ENCODE data around the gene KRTAP4-3. TPM values are rescaled to one million over a fixed set of nuclear protein-coding genes. Genes with fewer than 3 reads are reported as not detected.

KRTAP4-3 gene
- total RNA-seq, 1 experiment from 2014 or later: not detected

DNA sequence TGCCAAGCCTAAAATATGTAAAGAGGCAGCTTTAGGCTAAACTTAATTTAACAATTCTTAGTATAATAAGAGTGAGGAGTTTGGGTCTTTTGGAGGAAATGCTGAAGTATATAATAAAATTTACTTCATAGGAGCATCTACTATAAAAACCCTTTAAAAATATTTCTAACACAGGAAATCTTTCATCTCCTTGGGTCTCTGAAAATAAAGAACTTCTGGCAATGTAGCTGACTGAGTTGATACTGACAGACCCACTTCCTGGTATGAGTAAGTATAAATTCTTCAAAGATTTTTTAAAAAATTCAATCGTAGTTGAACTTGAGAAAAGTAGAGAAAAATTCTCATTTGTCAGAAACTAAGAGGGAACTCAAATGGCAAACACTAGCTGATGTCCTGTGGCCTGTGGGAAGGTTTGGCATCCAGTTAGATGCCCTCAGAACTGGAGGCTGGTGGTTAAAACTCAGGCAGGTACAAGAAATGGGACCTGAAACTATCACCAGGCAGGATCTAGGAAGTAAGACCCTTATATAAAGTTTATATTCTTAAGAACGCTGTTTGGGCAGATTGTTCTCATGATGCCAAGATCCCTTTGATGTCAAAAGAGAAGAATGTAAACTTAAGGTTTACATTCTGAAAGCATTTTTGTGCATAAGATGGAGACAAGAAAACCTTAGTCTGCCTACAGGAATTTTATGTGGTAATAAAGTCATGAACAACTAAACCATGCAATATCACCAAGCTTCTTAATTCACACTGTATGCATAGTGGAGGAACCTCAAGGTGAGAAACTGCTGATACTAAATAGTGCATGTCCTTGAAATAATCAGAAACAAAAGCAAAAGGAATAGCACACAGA is 33.9 kb downstream of the KRTAP4-3 start:
- Histone ChIP-seq H3K27ac (ENCODE audit: low read length) (no peak overlapping the region), H3K27me3 (ENCODE audit: control insufficient read depth, insufficient read depth, low read length) (peaks cover 3% of the 10 kb centered on the region; the same call in 1 of the 2 replicates), H3K9me3 (ENCODE audit: control insufficient read depth, insufficient read depth, low read depth, low read length) (no peaks in the 10 kb centered on the region), H3K36me3 (ENCODE audit: control insufficient read depth, insufficient read depth, low read length) (no peaks in the 10 kb centered on the region), H3K4me1 (ENCODE audit: control insufficient read depth, insufficient read depth, low read length) (no peaks in the 10 kb centered on the region), H3K4me3 (ENCODE audit: low read depth in 2 of 2, low read length in 2 of 2) (no peak overlapping the region)
- in situ Hi-C loops (cut with HindIII; ENCODE audit: low pct_unique_long_range_greater_than_20kb, low sequenced_read_pairs) (no loop called here), intact Hi-C loops (cut with micrococcal nuclease; ENCODE audit: unreplicated experiment) (no loop called here)
- POLR2A ChIA-PET: no interaction called here
- ATAC-seq (no peak), DNase-seq (ENCODE audit: low read depth, low spot score) (no peak)
- TF ChIP-seq TCF7L2 (IDR thresholded peaks at IDR 0.05; ENCODE audit: low read depth, low read length) (no peak), SIN3A (IDR thresholded peaks at IDR 0.05; ENCODE audit: borderline replicate concordance, insufficient read depth, low read depth, low read length) (no peak), POLR2AphosphoS5 (IDR thresholded peaks at IDR 0.05; ENCODE audit: low read depth, low read length) (no peak)
- TF ChIP-seq, protein P1, sequence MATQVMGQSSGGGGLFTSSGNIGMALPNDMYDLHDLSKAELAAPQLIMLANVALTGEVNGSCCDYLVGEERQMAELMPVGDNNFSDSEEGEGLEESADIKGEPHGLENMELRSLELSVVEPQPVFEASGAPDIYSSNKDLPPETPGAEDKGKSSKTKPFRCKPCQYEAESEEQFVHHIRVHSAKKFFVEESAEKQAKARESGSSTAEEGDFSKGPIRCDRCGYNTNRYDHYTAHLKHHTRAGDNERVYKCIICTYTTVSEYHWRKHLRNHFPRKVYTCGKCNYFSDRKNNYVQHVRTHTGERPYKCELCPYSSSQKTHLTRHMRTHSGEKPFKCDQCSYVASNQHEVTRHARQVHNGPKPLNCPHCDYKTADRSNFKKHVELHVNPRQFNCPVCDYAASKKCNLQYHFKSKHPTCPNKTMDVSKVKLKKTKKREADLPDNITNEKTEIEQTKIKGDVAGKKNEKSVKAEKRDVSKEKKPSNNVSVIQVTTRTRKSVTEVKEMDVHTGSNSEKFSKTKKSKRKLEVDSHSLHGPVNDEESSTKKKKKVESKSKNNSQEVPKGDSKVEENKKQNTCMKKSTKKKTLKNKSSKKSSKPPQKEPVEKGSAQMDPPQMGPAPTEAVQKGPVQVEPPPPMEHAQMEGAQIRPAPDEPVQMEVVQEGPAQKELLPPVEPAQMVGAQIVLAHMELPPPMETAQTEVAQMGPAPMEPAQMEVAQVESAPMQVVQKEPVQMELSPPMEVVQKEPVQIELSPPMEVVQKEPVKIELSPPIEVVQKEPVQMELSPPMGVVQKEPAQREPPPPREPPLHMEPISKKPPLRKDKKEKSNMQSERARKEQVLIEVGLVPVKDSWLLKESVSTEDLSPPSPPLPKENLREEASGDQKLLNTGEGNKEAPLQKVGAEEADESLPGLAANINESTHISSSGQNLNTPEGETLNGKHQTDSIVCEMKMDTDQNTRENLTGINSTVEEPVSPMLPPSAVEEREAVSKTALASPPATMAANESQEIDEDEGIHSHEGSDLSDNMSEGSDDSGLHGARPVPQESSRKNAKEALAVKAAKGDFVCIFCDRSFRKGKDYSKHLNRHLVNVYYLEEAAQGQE (IDR thresholded peaks at IDR 0.05; ENCODE audit: insufficient read depth in 1 of 2, low read depth in 2 of 2, low read length in 1 of 2): no peak
- TF ChIP-seq, protein P2, sequence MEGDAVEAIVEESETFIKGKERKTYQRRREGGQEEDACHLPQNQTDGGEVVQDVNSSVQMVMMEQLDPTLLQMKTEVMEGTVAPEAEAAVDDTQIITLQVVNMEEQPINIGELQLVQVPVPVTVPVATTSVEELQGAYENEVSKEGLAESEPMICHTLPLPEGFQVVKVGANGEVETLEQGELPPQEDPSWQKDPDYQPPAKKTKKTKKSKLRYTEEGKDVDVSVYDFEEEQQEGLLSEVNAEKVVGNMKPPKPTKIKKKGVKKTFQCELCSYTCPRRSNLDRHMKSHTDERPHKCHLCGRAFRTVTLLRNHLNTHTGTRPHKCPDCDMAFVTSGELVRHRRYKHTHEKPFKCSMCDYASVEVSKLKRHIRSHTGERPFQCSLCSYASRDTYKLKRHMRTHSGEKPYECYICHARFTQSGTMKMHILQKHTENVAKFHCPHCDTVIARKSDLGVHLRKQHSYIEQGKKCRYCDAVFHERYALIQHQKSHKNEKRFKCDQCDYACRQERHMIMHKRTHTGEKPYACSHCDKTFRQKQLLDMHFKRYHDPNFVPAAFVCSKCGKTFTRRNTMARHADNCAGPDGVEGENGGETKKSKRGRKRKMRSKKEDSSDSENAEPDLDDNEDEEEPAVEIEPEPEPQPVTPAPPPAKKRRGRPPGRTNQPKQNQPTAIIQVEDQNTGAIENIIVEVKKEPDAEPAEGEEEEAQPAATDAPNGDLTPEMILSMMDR (IDR thresholded peaks at IDR 0.05): no peak
- CTCF ChIA-PET: no interaction called here
- no TSS peak for BruUV-seq (replicated peaks)

DNA sequence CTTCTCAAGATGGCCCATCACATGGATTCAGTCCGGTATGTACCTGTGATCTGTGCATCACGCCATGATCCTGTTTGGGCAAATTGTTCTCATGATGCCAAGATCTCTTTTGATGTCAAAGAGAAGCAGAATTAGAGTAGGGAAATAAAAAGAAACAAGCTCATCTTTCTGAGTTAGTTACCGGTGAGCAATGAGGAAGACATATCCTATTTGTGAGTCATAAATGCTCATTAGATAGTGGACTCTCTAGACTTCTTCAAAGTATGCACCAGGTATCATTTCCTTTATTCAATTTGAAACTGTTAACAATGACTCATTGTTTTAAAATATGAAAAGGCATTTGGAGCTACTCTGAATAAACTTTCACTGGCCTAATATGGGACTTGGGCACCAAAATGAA is 36.0 kb downstream of the KRTAP4-3 start:
- no peaks in the 10 kb centered on the region for H3K4me1 ChIP-seq (ENCODE audit: control insufficient read depth, insufficient read depth, low read length)
- no peak for TF ChIP-seq TCF7L2 (IDR thresholded peaks at IDR 0.05; ENCODE audit: low read depth, low read length)
- no peak for TF ChIP-seq SIN3A (IDR thresholded peaks at IDR 0.05; ENCODE audit: borderline replicate concordance, insufficient read depth, low read depth, low read length)
- TF ChIP-seq, protein P2 (IDR thresholded peaks at IDR 0.05): no peak
- ATAC-seq (no peak), DNase-seq (ENCODE audit: low read depth, low spot score) (no peak)
- no peak overlapping the region for H3K27ac ChIP-seq (ENCODE audit: low read length)
- POLR2A ChIA-PET: no interaction called here
- peaks cover 3% of the 10 kb centered on the region; the same call in 1 of the 2 replicates for H3K27me3 ChIP-seq (ENCODE audit: control insufficient read depth, insufficient read depth, low read length)
- H3K36me3 ChIP-seq (ENCODE audit: control insufficient read depth, insufficient read depth, low read length): no peaks in the 10 kb centered on the region
- BruUV-seq (replicated peaks): no TSS peak
- CTCF ChIA-PET: no interaction called here
- in situ Hi-C loops (cut with HindIII; ENCODE audit: low pct_unique_long_range_greater_than_20kb, low sequenced_read_pairs) (no loop called here), intact Hi-C loops (cut with micrococcal nuclease; ENCODE audit: unreplicated experiment) (no loop called here)
- no peaks in the 10 kb centered on the region for H3K9me3 ChIP-seq (ENCODE audit: control insufficient read depth, insufficient read depth, low read depth, low read length)
- no peak overlapping the region for H3K4me3 ChIP-seq (ENCODE audit: low read depth in 2 of 2, low read length in 2 of 2)
